Fibroblast of the conjunctiva (primary cell): ENCODE data around the gene EXOSC9.

Source experiments
- DNase-seq: peaks from one replicate; pipeline ENCODE4 v3.0.0-alpha.2; 2010; ENCODE audit warnings: low read depth

The EXOSC9 gene

DNA sequence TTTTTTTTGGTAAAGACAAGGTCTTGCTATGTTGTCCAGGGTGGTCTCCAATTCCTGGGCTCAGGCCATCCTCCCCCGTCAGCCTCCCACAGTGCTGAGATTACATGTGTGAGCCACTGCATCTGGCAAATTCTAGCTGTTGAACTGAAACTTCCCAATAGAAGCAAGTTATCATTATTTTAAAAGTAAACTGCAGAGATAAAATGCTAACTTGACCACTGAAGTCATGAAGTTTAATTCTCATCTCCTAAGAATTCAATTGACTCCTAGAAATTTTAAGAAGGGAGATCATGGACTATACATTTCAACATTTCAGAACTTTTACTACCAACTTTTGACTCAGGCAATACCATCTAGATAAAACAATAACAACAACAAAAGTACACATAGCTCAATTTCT lies 11.7 kb upstream of the EXOSC9 start:
- no peak for DNase-seq

DNA sequence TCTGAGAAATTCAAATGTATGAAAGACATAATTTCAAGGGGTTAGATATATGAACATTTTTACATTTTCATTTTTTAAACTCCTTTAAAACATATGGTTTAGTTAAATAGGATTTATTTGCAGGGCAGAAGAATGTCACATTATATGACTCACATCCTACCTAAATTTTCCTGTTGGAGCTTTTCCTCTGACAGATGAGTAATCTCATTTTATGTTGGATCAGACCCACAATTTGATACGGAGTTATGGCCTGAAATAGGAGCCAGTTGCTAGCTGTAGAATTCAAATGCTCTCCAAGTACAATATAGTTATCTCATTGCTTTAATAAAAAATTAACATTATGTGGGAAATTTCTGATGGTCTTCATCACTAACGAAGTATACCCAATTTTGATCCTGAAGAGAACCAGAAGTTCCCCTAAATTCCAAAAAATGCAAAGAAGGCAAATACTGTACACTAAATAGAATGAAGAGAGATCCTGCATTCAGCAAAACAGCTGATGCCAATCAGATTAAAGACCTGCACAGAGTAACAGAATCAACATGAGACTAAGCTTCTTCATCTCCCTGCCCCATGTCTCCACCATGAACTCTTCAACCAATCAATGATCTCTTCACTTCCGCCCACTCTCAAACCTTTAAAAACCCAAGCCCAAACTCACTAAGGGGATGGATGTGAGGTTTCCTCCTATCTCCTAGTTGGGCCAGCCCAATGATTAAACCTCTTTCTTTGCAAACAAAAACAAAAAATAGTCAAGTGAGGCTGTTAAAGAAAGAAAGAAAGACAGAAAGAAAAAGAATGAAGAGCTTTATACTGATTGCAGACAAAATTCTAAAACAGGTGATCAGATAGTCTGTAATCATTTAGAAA lies 10.9 kb upstream of the EXOSC9 start:
- DNase-seq, result peak; percentile 37

DNA sequence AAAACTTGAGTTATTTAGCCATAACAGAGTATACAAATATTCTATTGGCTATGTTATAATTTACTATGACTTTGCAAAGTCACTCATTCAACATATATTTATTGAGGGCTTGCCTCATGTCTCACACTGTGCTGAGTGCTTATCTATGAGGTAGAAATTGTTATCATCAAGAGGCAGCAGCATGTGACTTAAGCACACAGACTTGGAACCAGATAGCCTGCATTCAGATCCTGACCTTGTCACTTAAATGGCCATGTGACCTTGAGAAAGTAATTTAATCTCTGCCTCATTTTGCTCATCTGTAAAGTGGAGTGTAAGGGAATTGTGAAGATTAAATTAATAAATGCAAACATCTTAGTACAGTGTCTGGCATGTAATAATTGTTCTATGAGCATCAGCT lies 10.1 kb upstream of the EXOSC9 start:
- no peak for DNase-seq

DNA sequence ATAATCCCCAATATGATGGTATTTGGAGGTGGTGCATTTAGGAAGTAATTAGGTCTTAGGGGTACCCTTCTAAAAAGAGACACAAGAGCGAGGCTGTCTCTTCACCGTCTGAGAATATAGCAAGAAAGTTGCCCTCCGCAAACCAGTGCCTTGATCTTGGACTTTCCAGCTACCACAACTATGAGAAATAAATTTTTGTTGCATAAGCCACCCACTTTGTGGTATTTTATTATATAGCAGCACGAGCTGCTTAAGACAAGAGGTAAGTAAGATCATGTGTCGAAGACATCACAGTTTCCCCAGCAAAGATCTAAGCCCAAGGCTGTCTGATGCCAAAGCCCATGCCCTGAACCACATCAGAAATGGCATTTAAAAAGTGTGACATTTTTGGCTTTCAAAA lies 9.6 kb upstream of the EXOSC9 start:
- DNase-seq, result no peak

DNA sequence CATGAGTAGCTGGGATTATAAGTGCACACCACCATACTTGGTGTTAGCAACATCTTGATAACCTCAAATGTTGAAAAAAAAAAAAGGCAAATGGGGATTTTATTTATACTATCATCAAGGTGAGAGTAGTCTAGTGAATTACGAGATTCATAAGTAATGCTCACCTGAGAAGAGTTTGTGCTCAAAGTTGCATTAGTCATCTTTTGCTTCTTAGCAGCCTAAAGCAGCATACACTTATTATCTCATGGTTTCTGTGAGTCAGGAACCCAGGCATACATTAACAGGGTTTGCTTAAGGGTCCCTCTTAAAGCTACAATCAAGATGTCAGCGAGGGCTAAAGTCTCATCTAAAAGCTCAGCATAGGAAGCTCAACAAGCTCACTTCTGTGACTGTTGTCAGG lies 8.2 kb upstream of the EXOSC9 start:
- DNase-seq, result no peak

DNA sequence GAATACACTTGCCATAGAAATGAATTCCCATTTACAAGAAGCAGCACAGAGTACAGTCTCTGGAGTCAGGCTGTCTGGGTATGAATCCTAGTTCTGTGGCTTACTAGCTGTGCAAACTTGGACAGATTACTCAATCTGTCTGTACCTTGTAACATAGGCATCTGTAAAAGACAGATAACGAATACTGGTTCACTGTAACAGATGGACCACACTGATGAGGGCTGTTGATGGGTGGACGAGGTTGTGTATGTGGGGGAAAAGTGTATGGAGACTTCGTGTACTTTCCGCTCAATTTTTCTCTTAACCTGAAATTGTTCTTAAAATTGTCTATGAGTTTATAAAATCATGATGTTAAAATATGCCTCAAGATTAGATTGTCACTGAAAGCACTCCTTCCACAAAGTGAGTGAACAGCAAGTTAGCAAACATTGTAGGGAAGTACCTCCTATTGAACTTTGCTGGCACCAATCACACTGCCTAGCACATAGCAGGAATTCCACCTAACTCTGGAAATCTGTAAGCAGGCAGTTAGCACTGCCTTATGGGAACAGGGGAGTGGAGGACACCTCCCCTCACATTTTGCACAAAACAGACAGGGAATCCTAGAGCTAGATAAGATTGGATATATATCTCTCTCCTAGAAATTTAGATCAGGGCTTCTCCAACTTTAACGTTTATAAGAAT lies 6.5 kb upstream of the EXOSC9 start:
- DNase-seq, result no peak

DNA sequence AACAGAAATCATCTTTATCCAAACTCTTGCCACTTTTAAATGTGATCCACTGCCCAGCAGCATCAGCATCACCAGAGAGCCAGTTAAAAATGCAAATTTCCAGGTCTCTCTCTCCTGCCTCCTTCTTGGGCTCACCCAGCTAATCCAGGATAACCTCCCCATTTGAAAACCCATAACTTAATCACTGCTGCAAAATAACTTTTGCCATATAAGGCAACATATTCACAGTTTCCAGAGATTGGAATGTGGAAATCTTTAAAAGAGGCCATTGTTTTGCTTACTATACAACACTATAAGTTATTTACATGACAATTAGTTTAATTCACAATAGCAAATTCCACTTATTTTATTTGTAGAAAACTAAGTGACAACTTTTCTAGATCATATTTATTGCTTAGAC lies 4.8 kb upstream of the EXOSC9 start:
- no peak for DNase-seq

DNA sequence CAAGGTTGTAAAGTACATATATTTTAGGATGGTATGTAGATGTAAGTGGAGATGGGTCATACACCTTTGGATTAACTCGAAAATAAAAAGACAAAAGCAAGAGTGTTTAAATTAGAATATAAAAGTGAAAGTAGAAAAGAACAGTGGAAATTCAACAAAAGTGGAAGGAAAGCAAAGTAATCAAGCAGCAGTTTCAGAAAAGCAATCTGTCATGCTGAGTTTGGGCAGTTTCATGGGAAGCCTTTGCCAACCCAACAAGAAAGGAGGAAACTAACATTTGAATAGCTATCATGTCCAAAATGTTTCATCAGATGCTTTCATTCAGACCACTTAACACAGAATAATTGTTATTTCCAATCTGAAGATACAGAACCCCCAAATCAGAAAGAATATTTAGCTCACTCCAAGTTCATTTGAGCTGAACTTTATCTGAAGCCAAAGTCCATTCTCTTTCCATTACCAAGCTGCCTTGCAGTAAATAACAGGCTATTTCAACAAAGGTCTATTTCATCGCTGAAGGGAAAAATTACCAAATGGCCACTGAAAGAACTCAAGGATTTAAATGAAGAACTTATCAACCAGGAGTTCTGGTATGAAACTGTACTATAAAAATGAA lies 1.8 kb upstream of the EXOSC9 start:
- no peak for DNase-seq

DNA sequence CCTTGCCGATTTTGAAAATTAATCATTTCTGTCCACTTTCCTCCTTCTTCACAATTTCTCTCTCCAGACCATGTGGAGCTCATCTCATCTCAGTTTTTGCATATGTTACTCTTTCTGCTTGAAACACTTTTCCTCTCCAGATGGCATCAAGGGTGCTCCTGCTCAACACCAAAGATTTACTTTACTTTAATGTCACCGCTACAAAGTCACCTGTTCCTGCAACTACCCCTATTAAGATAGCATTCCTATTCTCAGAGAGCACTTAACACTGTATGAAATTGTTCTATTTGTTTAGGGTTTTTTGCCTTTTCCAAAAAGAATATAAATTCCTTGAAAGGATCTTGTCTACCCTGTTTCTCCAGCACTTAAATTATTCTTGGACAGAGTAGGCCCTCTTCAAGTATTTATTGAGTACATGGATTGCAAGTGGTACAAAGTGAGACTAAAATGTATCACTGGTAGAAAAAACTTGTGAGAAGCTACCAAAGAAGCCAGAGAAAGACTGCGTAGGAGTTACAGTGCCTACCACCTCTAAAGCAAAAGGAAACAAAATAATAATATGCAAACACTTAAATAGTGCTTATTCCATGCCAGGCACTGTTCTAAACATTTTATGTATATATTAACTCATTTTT lies 1.1 kb upstream of the EXOSC9 start:
- no peak for DNase-seq

DNA sequence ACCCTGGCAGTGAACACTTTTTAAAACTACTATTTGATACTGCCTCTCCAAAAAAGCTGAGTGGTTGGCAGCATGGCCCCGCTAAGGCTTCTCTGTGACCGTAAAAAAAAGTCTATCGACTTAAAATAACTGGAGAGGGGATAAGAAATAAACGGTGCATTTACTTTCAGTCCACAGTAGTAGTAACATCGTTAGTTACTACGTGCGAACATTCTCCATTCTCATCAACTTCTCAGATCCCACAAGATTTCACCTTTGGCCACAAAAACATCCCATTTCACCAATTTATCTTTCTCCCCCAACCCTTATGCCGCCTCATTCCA lies 524 bp upstream of the EXOSC9 start:
- DNase-seq, result no peak

DNA sequence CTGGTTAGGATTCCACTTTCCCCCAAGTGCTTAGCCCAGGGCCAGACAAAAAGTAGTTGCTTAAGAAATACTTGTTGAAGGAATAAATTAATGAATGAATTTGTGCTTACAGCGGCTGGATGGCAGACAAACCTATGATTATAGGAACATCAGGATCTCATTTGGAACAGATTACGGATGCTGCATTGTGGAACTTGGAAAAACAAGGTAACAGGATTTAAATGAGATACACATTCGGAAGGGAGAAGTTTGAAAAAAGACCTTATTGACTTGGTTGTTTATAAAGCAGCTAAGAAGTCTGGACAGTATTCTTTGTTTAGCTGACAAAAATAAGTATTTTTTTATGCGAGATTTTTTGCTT lies 572 bp downstream of the EXOSC9 start:
- DNase-seq, result no peak

DNA sequence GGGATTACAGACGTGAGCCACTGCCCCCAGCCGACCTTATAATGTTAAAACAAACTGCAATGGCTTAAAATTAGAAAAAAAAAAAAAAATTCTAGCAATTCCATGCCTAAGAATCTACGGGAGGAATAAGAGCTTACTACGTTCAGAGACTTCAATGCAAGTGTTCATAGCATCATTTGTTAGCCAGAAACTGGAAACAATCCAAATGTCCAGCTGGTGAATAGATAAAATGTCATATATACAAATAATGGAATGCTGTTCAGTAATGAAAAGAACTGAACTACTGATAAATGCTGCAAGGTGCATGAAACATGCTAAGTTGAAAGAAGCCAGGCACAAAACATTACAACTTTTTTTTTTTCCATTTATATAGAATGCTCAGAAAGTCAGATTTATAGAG lies 5.3 kb downstream of the EXOSC9 start:
- DNase-seq, result no peak

DNA sequence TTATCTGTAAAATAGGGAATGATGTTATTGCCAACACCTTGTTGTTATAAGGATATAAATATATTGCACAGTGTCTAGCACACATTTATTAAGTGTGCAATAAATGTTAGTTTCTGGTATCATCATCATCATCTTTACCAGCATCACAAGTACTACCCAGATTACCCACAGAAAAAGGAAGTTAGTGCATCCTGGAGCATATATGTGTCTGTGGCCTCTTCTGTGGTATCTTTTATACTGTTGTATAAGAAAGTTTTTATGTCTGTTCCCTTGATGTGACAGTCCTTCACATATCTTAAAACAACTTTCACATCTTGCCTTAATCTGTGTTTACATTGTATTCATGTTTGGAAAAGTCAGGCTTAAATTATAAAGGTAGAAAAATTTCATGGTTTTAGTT lies 10.0 kb downstream of the EXOSC9 start:
- no peak for DNase-seq

DNA sequence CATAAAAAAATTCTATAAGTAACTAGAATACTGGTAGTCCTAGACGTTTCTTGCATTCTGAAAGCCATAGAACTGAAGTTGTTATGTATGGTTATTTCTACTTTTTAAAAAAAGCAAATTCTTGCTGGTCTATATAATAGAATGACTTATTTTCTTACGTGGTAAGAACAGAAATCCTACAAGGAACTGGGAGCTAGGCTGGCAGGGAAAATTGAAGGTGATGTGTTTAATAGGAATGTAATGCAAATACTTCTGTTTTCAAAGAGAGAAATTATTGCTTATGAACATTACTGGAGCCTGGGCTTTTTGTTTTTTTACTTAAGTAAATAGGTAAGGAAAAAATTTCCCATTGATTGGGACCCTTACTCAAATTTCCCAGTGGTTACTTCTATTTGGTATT lies 13.6 kb downstream of the EXOSC9 start:
- no peak for DNase-seq

DNA sequence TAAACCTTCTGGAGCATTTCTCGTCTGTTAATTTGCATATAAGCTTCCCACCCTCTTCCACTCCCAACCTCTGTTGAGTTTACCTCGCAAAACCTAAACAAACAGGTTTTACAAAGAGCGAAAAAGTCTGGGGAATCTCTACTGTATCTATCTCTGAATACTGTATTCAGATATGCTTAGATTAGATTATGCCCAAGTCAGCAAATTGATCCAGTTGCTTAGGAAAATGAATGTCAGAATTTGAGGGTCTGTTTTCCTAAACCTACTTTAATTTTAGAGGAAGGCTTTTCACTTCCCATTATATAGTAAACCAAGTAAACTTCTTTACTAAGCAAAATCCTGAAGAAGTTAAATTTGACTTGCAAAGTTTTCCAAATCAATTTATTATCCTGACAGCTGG lies 15.9 kb downstream of the EXOSC9 start:
- no peak for DNase-seq

DNA sequence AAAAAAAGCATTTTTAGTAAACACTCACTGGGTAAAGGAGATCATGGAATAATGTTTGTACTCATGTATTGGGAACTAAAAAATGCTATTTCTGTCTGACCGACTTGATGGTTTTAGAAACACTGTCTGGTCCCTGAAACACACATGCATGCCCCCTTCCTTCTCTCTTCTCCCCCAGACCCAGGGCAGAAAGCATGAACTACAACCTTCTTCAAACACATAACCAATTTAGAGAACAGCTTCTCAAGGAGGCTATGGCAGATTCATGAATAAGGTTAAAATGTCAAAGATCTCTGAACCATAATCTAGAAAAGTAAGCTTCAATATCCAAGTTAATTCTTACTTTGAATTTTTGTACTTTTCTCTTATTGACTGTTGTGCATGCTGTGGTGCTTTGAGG lies 16.6 kb downstream of the EXOSC9 start:
- DNase-seq, result no peak

DNA sequence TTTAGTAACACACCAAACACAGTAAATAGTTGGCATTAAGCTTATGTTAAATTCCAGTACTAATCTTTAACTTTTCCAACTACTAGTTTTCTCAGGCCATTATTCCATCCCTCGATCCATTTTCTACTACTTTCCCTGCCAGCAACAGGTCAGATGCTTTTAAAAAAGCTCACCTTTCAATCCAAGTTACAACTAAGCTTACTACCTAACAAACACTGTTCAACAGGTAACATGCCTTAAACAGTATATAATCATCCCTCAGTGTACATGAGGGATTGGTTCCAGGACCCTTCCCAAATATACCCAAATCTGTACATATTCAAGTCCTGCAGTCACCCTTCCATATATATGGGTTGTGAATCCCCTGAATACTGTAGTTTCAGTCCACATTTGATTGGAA lies 17.1 kb downstream of the EXOSC9 start:
- DNase-seq, result no peak

DNA sequence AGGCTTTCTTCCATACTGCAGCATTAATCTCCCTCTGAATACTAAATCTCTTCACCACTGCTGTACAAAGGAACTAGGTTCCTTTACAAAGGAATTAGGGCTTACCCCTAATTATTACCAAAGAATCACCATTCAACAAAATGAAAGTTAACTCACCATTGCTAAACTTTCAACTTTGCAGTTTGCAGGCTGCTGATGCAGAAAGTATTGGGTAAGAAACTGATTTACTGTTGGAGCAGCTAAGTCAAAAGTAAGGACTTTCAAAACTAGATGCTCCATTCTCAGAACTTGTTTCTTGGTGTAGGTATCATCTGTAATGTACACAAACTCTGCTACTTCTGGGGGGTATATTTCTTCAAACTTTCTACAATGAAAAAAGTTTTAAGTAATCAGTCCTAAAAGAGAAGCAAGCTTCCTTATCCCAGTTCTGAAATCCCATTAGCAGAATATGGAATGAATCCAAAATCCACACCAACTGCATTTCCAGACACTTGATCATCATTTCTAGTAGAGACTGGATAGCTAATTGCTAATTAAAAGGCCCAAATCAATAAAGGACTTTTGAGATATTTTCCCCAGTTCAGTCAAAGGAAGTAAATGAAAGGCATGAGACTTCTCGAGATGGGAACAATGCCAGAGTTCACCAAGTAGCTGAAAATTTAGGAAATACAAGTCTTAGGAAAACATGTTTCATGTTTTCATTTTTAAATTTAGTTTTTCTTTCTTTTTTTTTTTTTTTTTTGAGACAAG lies 18.3 kb downstream of the EXOSC9 start:
- no peak for DNase-seq

DNA sequence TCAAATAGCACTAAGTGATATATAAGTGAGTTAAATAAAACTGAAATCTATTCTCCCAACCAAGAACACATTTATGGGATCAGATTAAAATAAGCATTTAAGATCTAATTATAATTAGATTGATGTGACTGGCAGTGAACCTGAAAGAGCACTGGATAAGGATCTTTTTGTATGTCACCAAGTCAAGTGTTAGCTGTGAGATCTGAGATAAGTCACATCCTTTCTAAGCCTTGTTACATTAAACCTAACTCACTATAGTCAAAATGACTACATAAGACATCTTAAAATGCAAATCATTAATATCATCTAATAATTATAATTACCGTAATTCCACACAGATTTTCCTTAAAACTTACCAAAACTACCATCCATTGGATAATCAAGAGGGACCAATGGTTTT lies 20.9 kb downstream of the EXOSC9 start:
- no peak for DNase-seq

DNA sequence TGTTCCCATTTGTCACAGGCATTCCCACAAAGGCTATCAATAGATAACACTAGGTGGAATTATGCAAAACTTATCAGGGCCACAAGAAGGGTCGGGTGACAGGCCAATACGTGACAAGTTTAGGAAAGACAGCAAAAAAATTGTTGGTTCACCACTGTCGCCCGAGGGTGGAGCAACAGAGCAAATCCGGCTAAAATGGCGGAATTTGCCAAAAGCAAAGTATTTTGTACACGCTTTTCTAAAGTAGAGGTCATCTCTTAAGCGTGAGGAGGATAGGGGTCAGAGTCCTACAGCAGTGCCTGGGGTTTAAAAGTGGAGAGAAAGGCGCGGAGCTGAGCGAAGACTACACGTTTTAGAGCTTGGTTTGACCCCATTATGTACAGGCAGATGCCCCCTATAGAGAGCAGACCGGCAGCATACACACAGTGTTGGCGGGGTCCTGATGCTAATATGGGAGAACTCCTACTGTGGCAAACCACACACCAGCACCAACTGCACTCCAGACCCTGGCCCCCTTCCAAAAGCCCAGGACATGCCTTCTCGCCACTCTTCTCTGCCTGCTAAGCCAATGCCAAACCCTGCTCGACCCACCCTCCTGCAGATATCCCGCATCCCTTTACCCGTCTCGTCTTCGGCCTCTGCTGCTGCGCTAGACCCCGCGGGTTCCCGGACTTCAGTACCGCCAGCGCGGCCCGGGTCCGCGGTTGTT lies 21.8 kb downstream of the EXOSC9 start:
- DNase-seq, result no peak

DNA sequence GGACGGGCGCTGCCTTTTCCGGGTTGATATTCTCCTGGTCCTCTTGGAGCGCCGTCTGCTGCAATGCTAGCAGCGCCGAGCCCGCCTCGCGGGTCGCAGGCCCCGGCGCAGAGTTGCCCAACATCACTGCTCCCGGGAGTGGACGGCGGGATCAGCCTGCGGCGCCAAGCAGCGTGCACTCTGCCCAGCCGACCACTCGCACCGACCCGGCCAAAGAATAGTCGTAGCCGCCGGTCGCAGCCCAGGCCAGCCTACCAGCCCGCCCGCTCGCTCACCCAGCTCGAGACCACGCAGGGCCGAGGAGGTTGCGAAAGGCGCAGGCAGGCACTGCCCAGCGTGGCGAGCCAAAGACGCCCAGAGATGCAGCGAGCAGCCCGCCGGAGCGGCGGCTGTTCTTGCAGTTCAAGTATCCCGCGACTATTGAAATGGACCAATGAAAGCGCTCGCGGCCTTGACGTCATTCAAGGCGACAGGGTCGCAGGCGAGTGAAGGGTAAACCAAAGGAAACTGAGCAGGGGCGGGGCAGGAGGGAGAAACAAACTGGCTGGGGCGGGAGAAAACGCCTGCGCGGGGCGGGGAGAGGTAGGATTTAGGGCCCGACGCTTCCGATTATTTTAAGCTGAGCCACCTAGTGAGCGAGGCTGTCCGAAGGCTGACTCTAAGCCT lies 22.5 kb downstream of the EXOSC9 start, which contains the start of gene CCNA2:
CCNA2 (minus strand) TSS at position 379 of the 666 bp plus-strand sequence; CDS start at position 124, 255 bp downstream.
- DNase-seq, result peak; percentile 95
